SK-N-SH treated with all-trans-retinoic acid at 6 μM for 48 hours (cell line): ENCODE measurements around the gene TYW1B.

Experiments used
- CSDC2 ChIP-seq: fragments of 250-450 bp; sonication (Bioruptor Pico); IDR thresholded peaks from 2 replicates; pipeline ENCODE4 v1.5.0; 2020; ENCODE audit warnings: mild to moderate bottlenecking, moderate library complexity
- ZC3H10 ChIP-seq: fragments of 250-450 bp; sonication (Bioruptor Pico); IDR thresholded peaks from 2 replicates; pipeline ENCODE4 v1.5.1; 2021; ENCODE audit warnings: mild to moderate bottlenecking, moderate library complexity
- TF ChIP-seq, protein P1 (sequence below): fragments of 250-450 bp; sonication (Bioruptor Pico); IDR thresholded peaks from 2 replicates; pipeline ENCODE4 v1.5.1; 2021; ENCODE audit warnings: mild to moderate bottlenecking, moderate library complexity

- TF ChIP-seq CSDC2 (no peak), ZC3H10 (no peak)
- TF ChIP-seq, protein P1, sequence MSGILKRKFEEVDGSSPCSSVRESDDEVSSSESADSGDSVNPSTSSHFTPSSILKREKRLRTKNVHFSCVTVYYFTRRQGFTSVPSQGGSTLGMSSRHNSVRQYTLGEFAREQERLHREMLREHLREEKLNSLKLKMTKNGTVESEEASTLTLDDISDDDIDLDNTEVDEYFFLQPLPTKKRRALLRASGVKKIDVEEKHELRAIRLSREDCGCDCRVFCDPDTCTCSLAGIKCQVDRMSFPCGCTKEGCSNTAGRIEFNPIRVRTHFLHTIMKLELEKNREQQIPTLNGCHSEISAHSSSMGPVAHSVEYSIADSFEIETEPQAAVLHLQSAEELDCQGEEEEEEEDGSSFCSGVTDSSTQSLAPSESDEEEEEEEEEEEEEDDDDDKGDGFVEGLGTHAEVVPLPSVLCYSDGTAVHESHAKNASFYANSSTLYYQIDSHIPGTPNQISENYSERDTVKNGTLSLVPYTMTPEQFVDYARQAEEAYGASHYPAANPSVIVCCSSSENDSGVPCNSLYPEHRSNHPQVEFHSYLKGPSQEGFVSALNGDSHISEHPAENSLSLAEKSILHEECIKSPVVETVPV (CRISPR knock-in tag), result no peak
Observed at GRCh38 chr7:72751378-72751777, 76.6 kb downstream of the TYW1B start.
